ENCODE results near the gene UBE2O.

The UBE2O gene

DNA sequence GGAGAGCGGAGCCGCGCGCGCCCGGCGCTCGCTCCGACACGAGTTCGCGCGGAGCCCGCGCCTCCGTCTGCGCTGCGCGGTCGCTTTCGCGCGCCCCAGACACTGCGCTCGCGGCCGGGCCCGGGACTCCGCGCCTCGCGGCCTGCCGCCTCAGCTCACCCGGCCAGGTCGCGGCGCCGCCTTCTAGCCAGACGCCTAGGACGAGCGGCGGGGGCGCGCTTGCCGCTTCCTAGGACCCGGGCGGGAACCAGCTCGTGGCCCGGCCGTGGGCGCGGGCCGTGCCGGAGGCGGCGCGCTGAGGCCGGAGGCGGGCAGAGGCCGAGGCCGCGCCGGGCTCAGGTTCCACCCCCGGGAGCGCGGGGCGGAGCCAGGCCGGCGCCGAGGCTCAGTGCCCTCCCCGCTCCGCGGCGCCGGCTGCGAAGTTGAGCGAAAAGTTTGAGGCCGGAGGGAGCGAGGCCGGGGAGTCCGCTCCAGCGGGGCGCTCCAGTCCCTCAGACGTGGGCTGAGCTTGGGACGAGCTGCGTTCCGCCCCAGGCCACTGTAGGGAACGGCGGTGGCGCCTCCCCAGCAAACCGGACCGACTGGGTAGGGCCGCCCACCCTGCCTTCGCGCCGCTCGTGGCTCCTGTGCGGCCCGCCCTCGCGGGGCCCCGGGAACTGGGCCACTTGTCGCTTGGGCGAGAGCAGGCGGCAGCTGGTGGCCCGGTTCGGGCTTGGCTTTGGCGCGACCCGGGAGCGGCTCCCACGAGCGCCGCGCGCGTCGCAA, 68.5 kb downstream of the UBE2O start, which contains the start of gene SPHK1:
Gene SPHK1, plus strand, starts transcription at position 388 of the 765 bp plus-strand sequence. CDS start 1,036 bp downstream, outside the sequence.
- TF ChIP-seq, protein P1, sequence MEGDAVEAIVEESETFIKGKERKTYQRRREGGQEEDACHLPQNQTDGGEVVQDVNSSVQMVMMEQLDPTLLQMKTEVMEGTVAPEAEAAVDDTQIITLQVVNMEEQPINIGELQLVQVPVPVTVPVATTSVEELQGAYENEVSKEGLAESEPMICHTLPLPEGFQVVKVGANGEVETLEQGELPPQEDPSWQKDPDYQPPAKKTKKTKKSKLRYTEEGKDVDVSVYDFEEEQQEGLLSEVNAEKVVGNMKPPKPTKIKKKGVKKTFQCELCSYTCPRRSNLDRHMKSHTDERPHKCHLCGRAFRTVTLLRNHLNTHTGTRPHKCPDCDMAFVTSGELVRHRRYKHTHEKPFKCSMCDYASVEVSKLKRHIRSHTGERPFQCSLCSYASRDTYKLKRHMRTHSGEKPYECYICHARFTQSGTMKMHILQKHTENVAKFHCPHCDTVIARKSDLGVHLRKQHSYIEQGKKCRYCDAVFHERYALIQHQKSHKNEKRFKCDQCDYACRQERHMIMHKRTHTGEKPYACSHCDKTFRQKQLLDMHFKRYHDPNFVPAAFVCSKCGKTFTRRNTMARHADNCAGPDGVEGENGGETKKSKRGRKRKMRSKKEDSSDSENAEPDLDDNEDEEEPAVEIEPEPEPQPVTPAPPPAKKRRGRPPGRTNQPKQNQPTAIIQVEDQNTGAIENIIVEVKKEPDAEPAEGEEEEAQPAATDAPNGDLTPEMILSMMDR (IDR thresholded peaks at IDR 0.05; ENCODE audit: unreplicated experiment in 3 of 3), result no peak
- Mint-ChIP-seq H3K4me1 (peaks cover 19% of the 10 kb centered on the region), H3K36me3 (ENCODE audit: low read depth) (no peaks in the 10 kb centered on the region), H3K4me3 (peak within 1 kb of the TSS; percentile 92 to 93 (median 92)), H3K9me3 (no peaks in the 10 kb centered on the region), H3K27me3 (ENCODE audit: low read depth) (peaks cover 37% of the 10 kb centered on the region), H3K27ac (peak within 1 kb of the TSS; percentile 46 to 85 (median 84))

DNA sequence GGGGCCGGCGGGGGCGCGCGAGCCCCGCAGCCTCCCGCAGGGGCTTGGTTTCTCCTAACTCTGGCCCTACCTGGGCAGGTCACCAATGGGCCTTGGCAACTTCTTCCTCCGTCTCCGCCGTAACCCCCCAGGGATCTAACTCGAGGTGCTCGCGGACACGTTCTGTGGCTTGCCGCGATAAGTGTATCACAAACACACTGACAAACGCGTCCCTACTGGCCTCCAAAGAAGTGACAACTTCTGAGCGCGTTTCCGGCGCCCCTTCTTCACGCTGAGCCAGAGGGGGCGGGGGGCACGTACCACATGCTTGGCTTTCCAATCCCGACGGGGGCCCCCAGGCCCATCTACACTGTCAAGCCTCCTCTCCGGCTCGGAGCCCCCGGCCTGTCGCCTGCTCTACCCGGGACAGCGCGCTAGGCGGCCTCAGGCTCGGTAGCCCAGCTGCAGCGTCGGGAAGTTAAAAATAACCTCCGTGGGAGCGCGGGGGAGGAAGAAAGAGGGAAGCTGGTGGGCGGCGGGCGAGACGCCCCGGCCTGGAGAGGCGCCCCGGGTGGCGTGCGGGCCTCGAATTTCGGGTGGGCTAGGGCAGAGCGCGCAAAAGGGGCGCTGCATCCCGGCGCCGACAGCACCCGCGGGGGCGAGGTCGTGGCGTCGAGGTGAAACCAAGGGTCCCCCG, 69.3 kb downstream of the UBE2O start:
- peaks cover under 1% of the 10 kb centered on the region for H3K36me3 Mint-ChIP-seq (ENCODE audit: low read depth)
- TF ChIP-seq, protein P1 (IDR thresholded peaks at IDR 0.05; ENCODE audit: unreplicated experiment in 3 of 3), result peak; percentile 33 to 47 (median 39)
- H3K27me3 Mint-ChIP-seq (ENCODE audit: low read depth), result peaks cover 40% of the 10 kb centered on the region
- H3K4me3 Mint-ChIP-seq, result peak overlapping the region; percentile 92 to 93 (median 92)
- H3K9me3 Mint-ChIP-seq, result no peaks in the 10 kb centered on the region
- H3K4me1 Mint-ChIP-seq, result peaks cover 22% of the 10 kb centered on the region
- peak overlapping the region; percentile 46 to 85 (median 84) for H3K27ac Mint-ChIP-seq

DNA sequence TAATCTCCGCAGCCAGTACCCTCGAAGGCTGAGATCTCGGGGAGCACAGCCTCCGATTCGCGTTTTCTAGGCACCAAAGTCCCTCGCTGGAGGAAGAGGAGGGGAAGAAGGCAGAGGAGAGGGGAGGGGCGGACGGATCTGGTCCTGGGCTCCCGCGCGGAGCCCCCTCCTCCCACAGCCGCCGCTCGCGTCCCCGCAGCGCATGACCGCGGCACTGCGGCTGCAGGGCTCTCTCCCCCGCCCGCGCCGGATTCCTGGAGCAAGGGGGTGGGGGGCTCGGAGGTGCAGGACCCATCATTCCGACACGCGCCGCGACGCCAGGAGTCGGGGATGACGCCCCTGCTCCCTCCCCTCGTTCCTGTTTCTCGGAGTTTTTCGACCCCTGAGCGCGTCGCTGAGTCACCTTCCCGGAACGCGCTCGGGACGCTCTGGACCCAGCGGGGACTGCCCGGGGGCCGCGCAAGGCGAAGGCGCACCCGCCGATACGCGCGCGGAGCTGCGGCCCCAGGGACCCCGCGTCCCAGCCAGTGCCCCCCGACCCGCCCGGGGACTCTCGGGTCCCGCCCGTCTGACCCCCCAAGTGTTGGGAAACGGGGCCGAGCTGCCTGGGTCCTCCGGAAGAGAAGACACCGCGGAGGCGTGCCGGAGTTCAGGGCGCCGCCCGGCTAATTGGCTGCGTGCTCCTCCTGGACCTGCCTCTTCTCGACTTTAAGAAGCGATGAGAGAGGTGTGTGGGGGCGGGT, 70.0 kb downstream of the UBE2O start:
- peak overlapping the region; percentile 92 to 93 (median 92) for H3K4me3 Mint-ChIP-seq
- peaks cover 26% of the 10 kb centered on the region for H3K4me1 Mint-ChIP-seq
- no peaks in the 10 kb centered on the region for H3K9me3 Mint-ChIP-seq
- H3K27me3 Mint-ChIP-seq (ENCODE audit: low read depth), result peaks cover 41% of the 10 kb centered on the region
- H3K36me3 Mint-ChIP-seq (ENCODE audit: low read depth), result peaks cover 4% of the 10 kb centered on the region
- TF ChIP-seq, protein P1 (IDR thresholded peaks at IDR 0.05; ENCODE audit: unreplicated experiment in 3 of 3), result no peak
- peak overlapping the region in 2 of 3 experiments; percentile 55 to 85 for H3K27ac Mint-ChIP-seq

DNA sequence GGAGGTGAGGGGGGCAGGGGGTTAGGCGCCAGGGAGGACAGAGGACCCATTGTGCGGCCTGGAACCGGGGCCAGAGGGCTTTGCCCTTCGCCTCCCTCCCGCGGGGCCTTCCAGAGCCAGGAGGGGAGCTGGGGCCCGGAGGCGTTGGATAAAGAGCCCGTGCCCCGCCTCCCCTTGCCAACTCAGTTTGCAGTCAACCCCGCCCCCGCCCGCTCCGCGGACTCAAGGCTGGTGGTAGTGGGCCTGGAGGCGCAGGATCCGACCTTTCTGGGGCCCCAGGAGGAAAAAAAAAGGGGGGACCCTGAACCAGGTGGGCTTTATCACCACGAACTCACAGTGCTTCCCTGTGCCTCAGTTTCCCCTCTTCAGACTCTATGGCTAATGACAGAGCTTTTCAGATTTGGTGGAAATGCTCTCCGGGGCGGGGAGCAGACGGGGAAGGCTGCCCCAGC, 70.6 kb downstream of the UBE2O start:
- H3K36me3 Mint-ChIP-seq (ENCODE audit: low read depth), result peaks cover 7% of the 10 kb centered on the region
- TF ChIP-seq, protein P1 (IDR thresholded peaks at IDR 0.05; ENCODE audit: unreplicated experiment in 3 of 3), result no peak
- H3K4me1 Mint-ChIP-seq, result peaks cover 26% of the 10 kb centered on the region
- peaks cover 43% of the 10 kb centered on the region for H3K27me3 Mint-ChIP-seq (ENCODE audit: low read depth)
- H3K27ac Mint-ChIP-seq, result peak overlapping the region in 2 of 3 experiments; percentile 55 to 64
- H3K9me3 Mint-ChIP-seq, result no peaks in the 10 kb centered on the region
- H3K4me3 Mint-ChIP-seq, result peak overlapping the region; percentile 87 to 93 (median 90)

DNA sequence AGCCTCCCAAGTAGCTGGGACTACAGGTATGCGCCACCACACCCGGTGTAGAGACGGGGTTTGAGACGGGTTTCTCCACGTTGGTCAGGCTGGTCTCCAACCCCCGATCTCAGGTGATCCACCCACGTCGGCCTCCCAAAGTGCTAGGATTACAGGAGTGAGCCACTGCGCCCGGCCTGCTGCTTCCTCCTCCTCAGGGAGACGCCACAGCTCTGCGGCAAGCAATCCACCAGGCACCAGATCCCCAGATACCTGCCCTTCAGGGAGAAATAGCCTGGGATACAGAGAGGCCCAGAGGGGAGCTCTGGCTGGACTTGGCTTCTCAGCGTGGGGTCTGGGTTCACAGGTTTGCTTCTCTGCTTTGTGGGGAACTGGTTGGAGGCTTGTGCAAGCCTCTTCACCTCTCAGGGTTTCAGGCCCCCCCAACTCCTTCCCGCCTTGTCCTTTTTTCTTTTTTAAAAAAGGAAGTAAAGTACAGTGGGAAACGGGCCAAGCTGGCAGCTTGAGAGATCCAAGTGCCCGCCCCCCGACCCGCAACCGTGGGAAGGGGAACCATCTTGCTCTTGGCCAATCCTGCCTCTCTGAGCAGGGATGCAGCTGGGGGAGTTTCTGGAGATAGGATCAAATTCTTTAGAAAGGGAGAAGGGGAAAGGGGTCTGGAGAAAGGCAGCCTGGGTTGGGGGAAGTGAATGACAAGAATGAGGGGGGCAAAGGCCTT, 71.2 kb downstream of the UBE2O start:
- Mint-ChIP-seq H3K4me3 (peak overlapping the region; percentile 73 to 93 (median 78)), H3K27me3 (ENCODE audit: low read depth) (peaks cover 40% of the 10 kb centered on the region), H3K9me3 (no peaks in the 10 kb centered on the region), H3K27ac (peak overlapping the region in 2 of 3 experiments; percentile 35 to 53), H3K4me1 (peaks cover 26% of the 10 kb centered on the region), H3K36me3 (ENCODE audit: low read depth) (peaks cover 8% of the 10 kb centered on the region)
- TF ChIP-seq, protein P1 (IDR thresholded peaks at IDR 0.05; ENCODE audit: unreplicated experiment in 3 of 3), result no peak
